GM23338 (cell line): Measurements from ENCODE around the gene CCDC92. TPM values are rescaled to one million over a fixed set of nuclear protein-coding genes. Genes with fewer than 3 reads are reported as not detected.

Experiments used
- ATAC-seq: fragments of 200-7000 bp; cut with Tn5 transposase; 3 replicates; pipeline ENCODE4 v1.9.1; 2020
- DNase-seq: peaks from one replicate; pipeline ENCODE4 v3.0.0-alpha.2; 2015; ENCODE audit warnings: low spot score
- H2AFZ ChIP-seq: fragments of 200-600 bp; sonication (generic); 2 replicates; pipeline ENCODE4 v1.8.0; 2016; ENCODE audit warnings: antibody characterized with exemption, mild to moderate bottlenecking, moderate library complexity
- H3F3A ChIP-seq: fragments of 200-600 bp; sonication (generic); replicated peaks from 2 replicates; pipeline ENCODE4 v1.8.0; 2017; ENCODE audit warnings: antibody characterized with exemption, mixed run types, low read depth
- H3K27ac ChIP-seq: fragments of 200-600 bp; sonication (generic); 2 replicates; pipeline ENCODE4 v1.6.1; 2016; ENCODE audit warnings: low read depth
- H3K27me3 ChIP-seq: fragments of 200-600 bp; sonication (generic); 2 replicates; pipeline ENCODE4 v1.8.0; 2016; ENCODE audit warnings: mild to moderate bottlenecking, mixed run types, moderate library complexity; ENCODE audit not compliant: insufficient read depth
- H3K36me3 ChIP-seq: fragments of 200-600 bp; sonication (generic); 2 replicates; pipeline ENCODE4 v1.8.0; 2016; ENCODE audit warnings: mild to moderate bottlenecking; ENCODE audit not compliant: insufficient read depth
- H3K4me1 ChIP-seq: fragments of 200-600 bp; sonication (generic); 2 replicates; pipeline ENCODE4 v1.8.0; 2016; ENCODE audit warnings: mild to moderate bottlenecking, moderate library complexity; ENCODE audit not compliant: insufficient read depth
- H3K4me2 ChIP-seq: fragments of 200-600 bp; sonication (generic); 2 replicates; pipeline ENCODE4 v1.7.1; 2017; ENCODE audit warnings: mixed run types
- H3K4me3 ChIP-seq: fragments of 200-600 bp; sonication (generic); 2 replicates; pipeline ENCODE4 v1.6.1; 2016; ENCODE audit warnings: mixed run types
- H3K79me2 ChIP-seq: fragments of 200-600 bp; sonication (generic); replicated peaks from 2 replicates; pipeline ENCODE4 v1.8.0; 2017; ENCODE audit warnings: mild to moderate bottlenecking; ENCODE audit not compliant: insufficient read depth
- H3K9me2 ChIP-seq: fragments of 200-600 bp; sonication (generic); 2 replicates; pipeline ENCODE4 v1.8.0; 2017; ENCODE audit not compliant: insufficient read depth
- H4K20me1 ChIP-seq: fragments of 200-600 bp; sonication (generic); replicated peaks from 2 replicates; pipeline ENCODE4 v1.8.0; 2017; ENCODE audit warnings: mild to moderate bottlenecking; ENCODE audit not compliant: insufficient read depth
- H3K27ac Mint-ChIP-seq: 2 replicates; pipeline ENCODE4 v1.8.0; 2020; ENCODE audit warnings: inconsistent platforms, mild to moderate bottlenecking, moderate library complexity, mixed read lengths
- H3K27me3 Mint-ChIP-seq: 3 replicates; pipeline ENCODE4 v1.8.0; 2022; ENCODE audit warnings: low read depth, mild to moderate bottlenecking, moderate library complexity, mixed read lengths, inconsistent platforms; ENCODE audit not compliant: insufficient read depth, poor library complexity
- H3K36me3 Mint-ChIP-seq: 3 replicates; pipeline ENCODE4 v1.8.0; 2021; ENCODE audit warnings: low read depth, mild to moderate bottlenecking, inconsistent platforms, moderate library complexity, mixed read lengths
- H3K4me1 Mint-ChIP-seq: 3 replicates; pipeline ENCODE4 v1.8.0; 2020; ENCODE audit warnings: mild to moderate bottlenecking, inconsistent platforms, mixed read lengths
- H3K4me3 Mint-ChIP-seq: 3 replicates; pipeline ENCODE4 v1.8.0; 2021; ENCODE audit warnings: moderate library complexity, mild to moderate bottlenecking, inconsistent platforms, mixed read lengths
- H3K9me3 Mint-ChIP-seq: 3 replicates; pipeline ENCODE4 v1.8.0; 2020; ENCODE audit warnings: moderate library complexity, mild to moderate bottlenecking, inconsistent platforms, mixed read lengths
- EZH2phosphoT487 ChIP-seq: fragments of 200-600 bp; sonication (generic); IDR thresholded peaks from one replicate; pipeline ENCODE4 v1.8.1; 2018; ENCODE audit warnings: antibody characterized with exemption; ENCODE audit not compliant: unreplicated experiment
- POLR2AphosphoS5 ChIP-seq: IDR thresholded peaks from 2 replicates; pipeline ENCODE4 v1.6.1; 2016; ENCODE audit warnings: antibody characterized with exemption, low read depth
- ZNF114 ChIP-seq: fragments of 250-450 bp; sonication (Bioruptor Pico); IDR thresholded peaks from 2 replicates; pipeline ENCODE4 v1.5.0; 2020; ENCODE audit warnings: mild to moderate bottlenecking, moderate library complexity
- polyA plus RNA-seq: library from polyadenylated mRNA; unstranded; fragments of >200 nt; fragmentation: Nextera tagmentation; extraction: Ambion mirVana; gene quantifications from 2 replicates; pipeline ENCODE4 v1.2.1, GENCODE V29; 2016
- total RNA-seq: library from RNA; depleted of rRNA; stranded (reverse); fragments of >200 nt; shearing (Covaris generic); gene quantifications from 2 replicates; pipeline ENCODE4 v1.2.3, GENCODE V29; 2014
- TF ChIP-seq, protein P1 (sequence below): fragments of 250-450 bp; sonication (Bioruptor Pico); IDR thresholded peaks from 2 replicates; pipeline ENCODE4 v1.5.0; 2020; ENCODE audit warnings: mild to moderate bottlenecking, moderate library complexity
- TF ChIP-seq, protein P2 (sequence below), 2 experiments: fragments of 200-600 bp in 1 of 2; sonication (generic) in 1 of 2; conservative IDR thresholded peaks; 2 replicates each; pipeline versions ENCODE4 v1.5.1 to v1.6.1; 2016 to 2017; ENCODE audit warnings: antibody characterized with exemption in 2 of 2, low read depth in 2 of 2, mild to moderate bottlenecking in 2 of 2, moderate library complexity in 1 of 2

Gene CCDC92
- total and polyA plus RNA-seq, 2 experiments from 2014 or later: 0.08 to 0.31 TPM

DNA sequence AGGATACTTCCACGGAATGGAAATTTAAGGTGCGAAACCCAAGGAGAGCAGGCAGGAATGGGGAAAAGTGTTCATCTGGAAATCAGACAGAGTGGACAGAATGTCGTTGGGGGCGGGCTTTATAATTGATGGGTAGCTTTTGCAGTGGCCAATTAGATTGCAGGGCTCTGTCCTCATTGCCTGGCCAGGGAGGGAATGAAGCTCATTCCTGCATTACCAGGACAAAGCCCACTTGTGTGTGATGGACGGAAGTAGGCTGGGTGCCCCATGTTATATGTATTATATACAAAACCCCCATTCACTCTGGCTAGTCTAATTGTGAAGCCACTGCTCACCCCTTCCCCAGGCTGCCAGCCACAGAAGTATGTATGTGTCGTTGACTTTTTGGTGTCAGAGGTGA lies 23.9 kb upstream of the CCDC92 start (continued):
- TF ChIP-seq, protein P1, sequence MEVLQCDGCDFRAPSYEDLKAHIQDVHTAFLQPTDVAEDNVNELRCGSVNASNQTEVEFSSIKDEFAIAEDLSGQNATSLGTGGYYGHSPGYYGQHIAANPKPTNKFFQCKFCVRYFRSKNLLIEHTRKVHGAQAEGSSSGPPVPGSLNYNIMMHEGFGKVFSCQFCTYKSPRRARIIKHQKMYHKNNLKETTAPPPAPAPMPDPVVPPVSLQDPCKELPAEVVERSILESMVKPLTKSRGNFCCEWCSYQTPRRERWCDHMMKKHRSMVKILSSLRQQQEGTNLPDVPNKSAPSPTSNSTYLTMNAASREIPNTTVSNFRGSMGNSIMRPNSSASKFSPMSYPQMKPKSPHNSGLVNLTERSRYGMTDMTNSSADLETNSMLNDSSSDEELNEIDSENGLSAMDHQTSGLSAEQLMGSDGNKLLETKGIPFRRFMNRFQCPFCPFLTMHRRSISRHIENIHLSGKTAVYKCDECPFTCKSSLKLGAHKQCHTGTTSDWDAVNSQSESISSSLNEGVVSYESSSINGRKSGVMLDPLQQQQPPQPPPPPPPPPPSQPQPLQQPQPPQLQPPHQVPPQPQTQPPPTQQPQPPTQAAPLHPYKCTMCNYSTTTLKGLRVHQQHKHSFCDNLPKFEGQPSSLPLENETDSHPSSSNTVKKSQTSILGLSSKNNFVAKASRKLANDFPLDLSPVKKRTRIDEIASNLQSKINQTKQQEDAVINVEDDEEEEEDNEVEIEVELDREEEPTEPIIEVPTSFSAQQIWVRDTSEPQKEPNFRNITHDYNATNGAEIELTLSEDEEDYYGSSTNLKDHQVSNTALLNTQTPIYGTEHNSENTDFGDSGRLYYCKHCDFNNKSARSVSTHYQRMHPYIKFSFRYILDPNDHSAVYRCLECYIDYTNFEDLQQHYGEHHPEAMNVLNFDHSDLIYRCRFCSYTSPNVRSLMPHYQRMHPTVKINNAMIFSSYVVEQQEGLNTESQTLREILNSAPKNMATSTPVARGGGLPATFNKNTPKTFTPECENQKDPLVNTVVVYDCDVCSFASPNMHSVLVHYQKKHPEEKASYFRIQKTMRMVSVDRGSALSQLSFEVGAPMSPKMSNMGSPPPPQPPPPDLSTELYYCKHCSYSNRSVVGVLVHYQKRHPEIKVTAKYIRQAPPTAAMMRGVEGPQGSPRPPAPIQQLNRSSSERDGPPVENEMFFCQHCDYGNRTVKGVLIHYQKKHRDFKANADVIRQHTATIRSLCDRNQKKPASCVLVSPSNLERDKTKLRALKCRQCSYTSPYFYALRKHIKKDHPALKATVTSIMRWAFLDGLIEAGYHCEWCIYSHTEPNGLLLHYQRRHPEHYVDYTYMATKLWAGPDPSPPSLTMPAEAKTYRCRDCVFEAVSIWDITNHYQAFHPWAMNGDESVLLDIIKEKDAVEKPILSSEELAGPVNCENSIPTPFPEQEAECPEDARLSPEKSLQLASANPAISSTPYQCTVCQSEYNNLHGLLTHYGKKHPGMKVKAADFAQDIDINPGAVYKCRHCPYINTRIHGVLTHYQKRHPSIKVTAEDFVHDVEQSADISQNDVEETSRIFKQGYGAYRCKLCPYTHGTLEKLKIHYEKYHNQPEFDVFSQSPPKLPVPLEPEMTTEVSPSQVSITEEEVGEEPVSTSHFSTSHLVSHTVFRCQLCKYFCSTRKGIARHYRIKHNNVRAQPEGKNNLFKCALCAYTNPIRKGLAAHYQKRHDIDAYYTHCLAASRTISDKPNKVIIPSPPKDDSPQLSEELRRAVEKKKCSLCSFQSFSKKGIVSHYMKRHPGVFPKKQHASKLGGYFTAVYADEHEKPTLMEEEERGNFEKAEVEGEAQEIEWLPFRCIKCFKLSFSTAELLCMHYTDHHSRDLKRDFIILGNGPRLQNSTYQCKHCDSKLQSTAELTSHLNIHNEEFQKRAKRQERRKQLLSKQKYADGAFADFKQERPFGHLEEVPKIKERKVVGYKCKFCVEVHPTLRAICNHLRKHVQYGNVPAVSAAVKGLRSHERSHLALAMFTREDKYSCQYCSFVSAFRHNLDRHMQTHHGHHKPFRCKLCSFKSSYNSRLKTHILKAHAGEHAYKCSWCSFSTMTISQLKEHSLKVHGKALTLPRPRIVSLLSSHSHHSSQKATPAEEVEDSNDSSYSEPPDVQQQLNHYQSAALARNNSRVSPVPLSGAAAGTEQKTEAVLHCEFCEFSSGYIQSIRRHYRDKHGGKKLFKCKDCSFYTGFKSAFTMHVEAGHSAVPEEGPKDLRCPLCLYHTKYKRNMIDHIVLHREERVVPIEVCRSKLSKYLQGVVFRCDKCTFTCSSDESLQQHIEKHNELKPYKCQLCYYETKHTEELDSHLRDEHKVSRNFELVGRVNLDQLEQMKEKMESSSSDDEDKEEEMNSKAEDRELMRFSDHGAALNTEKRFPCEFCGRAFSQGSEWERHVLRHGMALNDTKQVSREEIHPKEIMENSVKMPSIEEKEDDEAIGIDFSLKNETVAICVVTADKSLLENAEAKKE: no peak
- TF ChIP-seq, protein P2, sequence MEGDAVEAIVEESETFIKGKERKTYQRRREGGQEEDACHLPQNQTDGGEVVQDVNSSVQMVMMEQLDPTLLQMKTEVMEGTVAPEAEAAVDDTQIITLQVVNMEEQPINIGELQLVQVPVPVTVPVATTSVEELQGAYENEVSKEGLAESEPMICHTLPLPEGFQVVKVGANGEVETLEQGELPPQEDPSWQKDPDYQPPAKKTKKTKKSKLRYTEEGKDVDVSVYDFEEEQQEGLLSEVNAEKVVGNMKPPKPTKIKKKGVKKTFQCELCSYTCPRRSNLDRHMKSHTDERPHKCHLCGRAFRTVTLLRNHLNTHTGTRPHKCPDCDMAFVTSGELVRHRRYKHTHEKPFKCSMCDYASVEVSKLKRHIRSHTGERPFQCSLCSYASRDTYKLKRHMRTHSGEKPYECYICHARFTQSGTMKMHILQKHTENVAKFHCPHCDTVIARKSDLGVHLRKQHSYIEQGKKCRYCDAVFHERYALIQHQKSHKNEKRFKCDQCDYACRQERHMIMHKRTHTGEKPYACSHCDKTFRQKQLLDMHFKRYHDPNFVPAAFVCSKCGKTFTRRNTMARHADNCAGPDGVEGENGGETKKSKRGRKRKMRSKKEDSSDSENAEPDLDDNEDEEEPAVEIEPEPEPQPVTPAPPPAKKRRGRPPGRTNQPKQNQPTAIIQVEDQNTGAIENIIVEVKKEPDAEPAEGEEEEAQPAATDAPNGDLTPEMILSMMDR (conservative IDR thresholded peaks at IDR 0.05; ENCODE audit: low read depth in 2 of 2): no peak
- no peak for TF ChIP-seq ZNF114 (CRISPR knock-in tag)
- TF ChIP-seq POLR2AphosphoS5: no peak

DNA sequence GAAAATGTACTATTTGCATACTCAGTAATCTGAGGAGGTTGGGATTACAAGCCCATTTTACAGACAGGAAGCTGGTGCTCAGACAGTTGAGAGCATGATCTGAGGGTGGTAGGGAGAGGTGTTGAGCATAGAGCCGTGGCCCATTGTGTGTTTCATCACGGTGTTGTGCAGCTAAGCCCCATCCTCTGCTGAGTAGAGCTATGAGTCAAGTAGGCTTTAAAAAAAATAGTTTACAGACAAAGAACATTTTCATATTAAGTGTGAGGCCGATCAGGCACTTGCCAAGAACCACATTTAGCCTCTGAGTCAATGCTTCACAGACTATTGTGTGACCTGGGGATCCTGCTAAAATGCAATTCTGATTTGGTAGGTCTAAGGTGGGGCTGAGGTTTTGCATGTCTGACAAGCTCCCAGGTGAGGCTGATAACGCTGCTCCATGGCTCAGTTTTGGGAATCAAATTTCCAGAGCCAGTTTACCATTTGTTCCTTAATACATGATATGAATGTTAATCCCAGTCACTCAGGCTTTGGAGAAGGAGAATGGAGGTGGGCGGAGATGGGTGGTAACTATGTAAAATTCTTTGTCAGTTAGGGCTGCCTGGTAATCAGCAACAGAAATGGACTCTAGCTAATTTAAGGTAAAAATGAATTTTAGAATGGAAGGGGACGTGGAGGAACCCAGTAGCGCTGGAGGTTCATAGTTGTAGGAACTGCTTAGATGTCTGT lies 22.6 kb upstream of the CCDC92 start:
- Histone ChIP-seq H3K4me1 (peaks cover 9% of the 10 kb centered on the region), H3K4me2 (no peak overlapping the region), H4K20me1 (peaks cover 12% of the 10 kb centered on the region), H3K36me3 (no peaks in the 10 kb centered on the region), H3F3A (no peaks in the 10 kb centered on the region), H3K4me3 (no peak overlapping the region), H2AFZ (no peak overlapping the region), H3K79me2 (no peaks in the 10 kb centered on the region), H3K9me2 (no peaks in the 10 kb centered on the region), H3K27me3 (no peaks in the 10 kb centered on the region), H3K27ac (no peak overlapping the region)
- Mint-ChIP-seq H3K4me3 (no peak overlapping the region), H3K4me1 (peaks cover 23% of the 10 kb centered on the region), H3K27me3 (no peaks in the 10 kb centered on the region), H3K27ac (no peak overlapping the region), H3K9me3 (no peaks in the 10 kb centered on the region), H3K36me3 (peaks cover 4% of the 10 kb centered on the region; the same call in 2 of the 3 replicates)
- ATAC-seq: no peak
- no peak for DNase-seq
- TF ChIP-seq EZH2phosphoT487: no peak
- TF ChIP-seq ZNF114 (CRISPR knock-in tag): no peak
- TF ChIP-seq, protein P1: no peak
